K562 (cell line): ENCODE results near the gene SOBP. TPM values are rescaled to one million over a fixed set of nuclear protein-coding genes. Genes with fewer than 3 reads are reported as not detected.
A peak's percentile ranks its signal among the peaks of the same experiment; 100 is the strongest.

ENCODE experiments used
- ATAC-seq: fragments of 200-7000 bp; cut with Tn5 transposase; 3 replicates; pipeline ENCODE4 v1.9.1; 2020; ENCODE audit warnings: moderate library complexity
- BruUV-seq: library from RNA; stranded (reverse); fragments of 400-500 nt; replicated peaks from 2 replicates; lab custom pipeline; 2021; lab: Mats Ljungman, UMichigan
- CTCF ChIA-PET: fragments of 300-600 bp; formaldehyde crosslinking; extraction: SDS; loops from one replicate; lab custom pipeline; 2021; ENCODE audit warnings: low intra/inter-chr PET ratio; lab: Yijun Ruan, JAX
- POLR2A ChIA-PET: fragments of 300-600, 350-650 bp; sonication (Branson Sonifier 250); formaldehyde crosslinking; extraction: SDS; loops from one replicate; lab custom pipeline; 2021; ENCODE audit warnings: antibody characterized with exemption, inconsistent platforms; lab: Yijun Ruan, JAX
- DNase-seq, 4 experiments: peaks; one replicate each; pipeline versions ENCODE4 v3.0.0 to v3.0.0-alpha.2; 2011 to 2018; ENCODE audit warnings: low spot score in 3 of 4, mixed read lengths in 3 of 4; ENCODE audit errors: extremely low read depth in 1 of 4
- FAIRE-seq: peaks from 2 replicates; lab custom pipeline; 2011; peaks lifted over from hg19 to GRCh38; lab: Jason Lieb, UNC
- H2AFZ ChIP-seq: 2 replicates; pipeline ENCODE4 v1.6.0; 2011; ENCODE audit warnings: low read depth, low read length, control low read depth, inconsistent platforms
- H3K27ac ChIP-seq: fragments of 200-600 bp; 3 replicates; pipeline ENCODE4 v1.8.0; 2011; ENCODE audit warnings: low read depth, mild to moderate bottlenecking, control low read depth, inconsistent platforms, low read length, moderate library complexity, mixed read lengths; ENCODE audit errors: extremely low read depth
- H3K27me3 ChIP-seq, 2 experiments: fragments of 300-600 bp in 1 of 2; 2 replicates in 1 of 2; 3 replicates in 1 of 2; pipeline versions ENCODE4 v1.6.0 to v1.8.0; 2011; ENCODE audit warnings: inconsistent platforms in 2 of 2, low read length in 2 of 2, mild to moderate bottlenecking in 1 of 2, mixed read lengths in 1 of 2, moderate library complexity in 1 of 2; ENCODE audit not compliant: control insufficient read depth in 2 of 2, insufficient read depth in 2 of 2
- H3K36me3 ChIP-seq: fragments of 300-600 bp; 3 replicates; pipeline ENCODE4 v1.8.0; 2011; ENCODE audit warnings: mild to moderate bottlenecking, low read length, inconsistent platforms; ENCODE audit not compliant: control insufficient read depth, insufficient read depth
- H3K4me1 ChIP-seq, 2 experiments: fragments of 200-600 bp in 1 of 2; replicated peaks in 1 of 2; 2 replicates in 1 of 2; 3 replicates in 1 of 2; pipeline versions ENCODE4 v1.5.1 to v1.8.0; 2011; ENCODE audit warnings: inconsistent platforms in 2 of 2, low read length in 2 of 2, mild to moderate bottlenecking in 1 of 2, mixed read lengths in 1 of 2, moderate library complexity in 1 of 2; ENCODE audit not compliant: control insufficient read depth in 2 of 2, insufficient read depth in 2 of 2
- H3K4me2 ChIP-seq: 2 replicates; pipeline ENCODE4 v1.6.1; 2011; ENCODE audit warnings: low read length, control low read depth, inconsistent platforms, mixed read lengths; ENCODE audit not compliant: insufficient read depth
- H3K4me3 ChIP-seq: fragments of 200-600 bp; sonication (generic), shearing (Covaris generic); 2 replicates; pipeline ENCODE4 v1.5.1; 2016; ENCODE audit warnings: control low read depth, inconsistent platforms
- H3K79me2 ChIP-seq: fragments of 200-600 bp; 3 replicates; pipeline ENCODE4 v1.8.0; 2011; ENCODE audit warnings: low read length, inconsistent platforms; ENCODE audit not compliant: control insufficient read depth, insufficient read depth
- H3K9ac ChIP-seq, 2 experiments: 2 replicates each; pipeline versions ENCODE4 v1.6.0 to v1.6.1; 2011; ENCODE audit warnings: low read depth in 2 of 2, low read length in 2 of 2, control low read depth in 1 of 2, inconsistent platforms in 1 of 2, mild to moderate bottlenecking in 1 of 2, mixed read lengths in 1 of 2; ENCODE audit not compliant: insufficient read depth in 1 of 2
- H3K9me1 ChIP-seq: one replicate; pipeline ENCODE4 v1.6.0; 2011; ENCODE audit warnings: inconsistent platforms, mild to moderate bottlenecking, low read length, moderate library complexity; ENCODE audit not compliant: control insufficient read depth, insufficient read depth
- H3K9me3 ChIP-seq: replicated peaks from 2 replicates; pipeline ENCODE4 v1.5.1; 2011; ENCODE audit warnings: low read depth, low read length, inconsistent platforms; ENCODE audit not compliant: control insufficient read depth, insufficient read depth
- H4K20me1 ChIP-seq: replicated peaks from 2 replicates; pipeline ENCODE4 v1.6.1; 2011; ENCODE audit warnings: low read length, inconsistent platforms, mixed read lengths; ENCODE audit not compliant: control insufficient read depth, insufficient read depth
- BRCA1 ChIP-seq, 2 experiments: fragments of 450-650 bp in 1 of 2; sonication (generic) in 1 of 2; formaldehyde crosslinking in 1 of 2; IDR thresholded peaks; 2 replicates each; pipeline versions ENCODE4 v1.5.0 to v1.6.1; 2017 to 2020; ENCODE audit warnings: mild to moderate bottlenecking in 1 of 2, missing genetic modification reagents in 1 of 2
- CEBPG ChIP-seq, 3 experiments: fragments of 200-800 bp in 1 of 3; sonication (Bioruptor generic) in 1 of 3; sonication (generic) in 1 of 3; formaldehyde crosslinking in 1 of 3; IDR thresholded peaks in 2 of 3; conservative IDR thresholded peaks in 1 of 3; 2 replicates each; pipeline versions ENCODE4 v1.6.1 to v1.8.0; 2016 to 2022; ENCODE audit warnings: missing compliant biosample characterization in 2 of 3, missing genetic modification characterization in 2 of 3, mild to moderate bottlenecking in 1 of 3, missing genetic modification reagents in 1 of 3
- JUN ChIP-seq, 2 experiments: sonication (generic) in 1 of 2; formaldehyde crosslinking in 1 of 2; IDR thresholded peaks; 2 replicates each; pipeline versions ENCODE4 v1.6.1 to v1.8.0; 2012 to 2022; ENCODE audit warnings: borderline replicate concordance in 2 of 2, mild to moderate bottlenecking in 2 of 2, improper control_type of control experiment in 1 of 2, low read depth in 1 of 2, low read length in 1 of 2, missing genetic modification reagents in 1 of 2
- KAT8 ChIP-seq: fragments of 450-650 bp; IDR thresholded peaks from 2 replicates; pipeline ENCODE4 v1.6.1; 2016; ENCODE audit warnings: low read depth, mild to moderate bottlenecking
- KDM4B ChIP-seq, 2 experiments: fragments of 450-650 bp in 1 of 2; sonication (generic) in 1 of 2; IDR thresholded peaks; 2 replicates each; pipeline ENCODE4 v1.6.1; 2016 to 2017; ENCODE audit warnings: borderline replicate concordance in 2 of 2, antibody characterized with exemption in 1 of 2, low read depth in 1 of 2, mild to moderate bottlenecking in 1 of 2
- NCOR1 ChIP-seq: fragments of 450-650 bp; IDR thresholded peaks from 2 replicates; pipeline ENCODE4 v1.6.1; 2016; ENCODE audit warnings: mild to moderate bottlenecking, moderate library complexity
- SRSF1 ChIP-seq: fragments of 200-400 bp; formaldehyde crosslinking; IDR thresholded peaks from 2 replicates; pipeline ENCODE4 v1.6.1; 2017; ENCODE audit warnings: mild to moderate bottlenecking, low read depth, low read length, moderate library complexity
- TCF15 ChIP-seq: fragments of 250-450 bp; sonication (Bioruptor Pico); IDR thresholded peaks from 2 replicates; pipeline ENCODE4 v1.8.0; 2022; ENCODE audit warnings: moderate library complexity, mild to moderate bottlenecking, inconsistent platforms
- ZNF263 ChIP-seq: sonication (generic); formaldehyde crosslinking; IDR thresholded peaks from 2 replicates; pipeline ENCODE4 v1.8.0; 2022; ENCODE audit warnings: mild to moderate bottlenecking, missing genetic modification reagents, borderline replicate concordance
- ZNF785 ChIP-seq: fragments of 250-450 bp; sonication (Bioruptor Pico); IDR thresholded peaks from 2 replicates; pipeline ENCODE4 v1.4.0; 2020; ENCODE audit warnings: mild to moderate bottlenecking
- WGBS: fragments of 100-300 bp; shearing (Covaris generic); methylation state at CpG from one replicate; pipeline ENCODE4 v1.1.6; 2016; ENCODE audit warnings: low coverage, mixed read lengths; ENCODE audit not compliant: insufficient coverage; ENCODE audit errors: missing lambda C conversion rate; 5-methylcytosine and 5-hydroxymethylcytosine counted together
- in situ Hi-C: fragments of 300-500 bp; cut with MboI; formaldehyde crosslinking; loops from 4 replicates; pipeline ENCODE4 v1.15.0; 2018; ENCODE audit warnings: inconsistent platforms, mixed read lengths
- intact Hi-C: fragments of 100-400 bp; cut with micrococcal nuclease; formaldehyde crosslinking; loops from 2 replicates; pipeline ENCODE4 v1.14.2; 2022
- polyA plus RNA-seq, 8 experiments: library from polyadenylated mRNA; depleted of rRNA in 4 of 8; stranded (reverse) in 5 of 8; unstranded in 3 of 8; fragments of >200 nt; fragmentation: Nextera tagmentation in 2 of 8; fragmentation: Illumina TruSeq in 1 of 8; extraction: Ambion mirVana in 2 of 8; extraction: Trizol in 1 of 8; gene quantifications; 2 replicates each; pipeline versions ENCODE4 v1.2.1 to v1.2.3, GENCODE V29; 2011 to 2014; ENCODE audit warnings: inconsistent platforms in 1 of 8, missing spikeins in 1 of 8
- total RNA-seq, 7 experiments: library from RNA; depleted of rRNA in 6 of 7; stranded (reverse); fragments of >200 nt in 6 of 7; fragmentation: Illumina TruSeq in 2 of 7; extraction: Trizol in 2 of 7; gene quantifications; 2 replicates each; pipeline versions ENCODE4 v1.2.1 to v1.2.3, GENCODE V29; 2011 to 2021; ENCODE audit warnings: low replicate concordance in 1 of 7
- TF ChIP-seq, protein P1 (sequence below): conservative IDR thresholded peaks from 2 replicates; pipeline ENCODE4 v1.6.1; 2011; ENCODE audit warnings: low read depth, mild to moderate bottlenecking, low read length; ENCODE audit not compliant: control insufficient read depth

SOBP gene
- total and polyA plus RNA-seq, 9 of the 15 experiments (the other 6 are each of a cell fraction or from before 2014, with no cell fraction given): 0.16 TPM; not detected in 8

DNA sequence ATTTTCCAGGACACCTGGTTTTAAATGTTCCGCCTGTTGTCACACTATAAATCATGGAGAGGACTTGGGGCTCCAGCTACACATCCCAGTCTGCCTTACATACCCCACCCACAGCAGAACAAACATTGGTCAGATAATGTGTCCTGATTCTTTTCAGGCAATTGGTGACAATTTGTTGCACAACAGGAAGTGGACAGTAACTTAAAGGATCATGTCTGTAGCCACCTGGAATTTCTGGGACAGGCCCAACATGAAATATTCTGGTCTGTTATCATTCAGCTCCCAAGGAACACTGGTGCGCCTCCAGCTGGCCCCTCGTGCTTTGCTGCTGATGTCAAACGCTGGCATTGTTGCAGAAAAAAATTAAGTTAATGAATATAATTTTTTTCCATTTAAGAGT, 117.2 kb downstream of the SOBP start:
- BruUV-seq: no TSS peak
- WGBS: 0% methylated on average over 4 of the region's 4 CpGs
- Histone ChIP-seq H3K9me1 (no peaks in the 10 kb centered on the region), H3K27me3 (peaks cover 6 to 29% of the 10 kb centered on the region in 2 experiments), H2AFZ (no peak overlapping the region), H4K20me1 (no peaks in the 10 kb centered on the region), H3K4me2 (no peak overlapping the region), H3K9me3 (no peaks in the 10 kb centered on the region), H3K4me1 (no peaks in the 10 kb centered on the region), H3K36me3 (no peaks in the 10 kb centered on the region), H3K9ac (no peak overlapping the region), H3K79me2 (no peaks in the 10 kb centered on the region), H3K27ac (no peak overlapping the region), H3K4me3 (no peak overlapping the region)
- DNase-seq (no peak), FAIRE-seq (no peak), ATAC-seq (no peak)
- ChIA-PET CTCF (interaction anchor here (0.6 kb wide), 1 partner anchor 93 kb away, joined by 3 read pairs; no protein-coding TSS in a partner anchor), POLR2A (interaction anchor here (0.5 to 1.8 kb wide), 3 partner anchors 11 to 470 kb away, joined by 3 to 4 read pairs (median 3); no protein-coding TSS in a partner anchor)
- TF ChIP-seq CEBPG (CRISPR knock-in tag; IDR thresholded peaks at IDR 0.05) (no peak), CEBPG (tag; conservative IDR thresholded peaks at IDR 0.05 in 1 of 2, IDR thresholded peaks at IDR 0.05 in 1 of 2) (0 out of 4 replicates have a peak, but pooled peaks of 1 of the 2 experiments have one; percentile 32), KDM4B (IDR thresholded peaks at IDR 0.05; ENCODE audit: borderline replicate concordance in 2 of 2, low read depth in 1 of 2) (no peak)
- in situ Hi-C loops (no loop called here), intact Hi-C loops (no loop called here)

GRCh38 chr6:107611094-107611810, 121.3 kb downstream of the SOBP start:
- Histone ChIP-seq H3K9ac (no peak overlapping the region), H3K9me1 (no peaks in the 10 kb centered on the region), H3K9me3 (no peaks in the 10 kb centered on the region), H3K36me3 (no peaks in the 10 kb centered on the region), H3K27ac (no peak overlapping the region), H4K20me1 (no peaks in the 10 kb centered on the region), H2AFZ (no peak overlapping the region), H3K4me3 (no peak overlapping the region), H3K4me1 (no peaks in the 10 kb centered on the region), H3K27me3 (peaks cover 6 to 23% of the 10 kb centered on the region in 2 experiments), H3K79me2 (no peaks in the 10 kb centered on the region), H3K4me2 (no peak overlapping the region)
- peak; percentile 44; the same call in 1 of the 3 replicates for ATAC-seq
- WGBS: 1% methylated on average over 11 of the region's 11 CpGs
- intact Hi-C loops (no loop called here), in situ Hi-C loops (no loop called here)
- no peak for DNase-seq
- ChIA-PET POLR2A (no interaction called here), CTCF (interaction anchor here (0.7 kb wide), 1 partner anchor 78 kb away, joined by 3 read pairs; no protein-coding TSS in a partner anchor)
- BruUV-seq: no TSS peak
- FAIRE-seq: no peak
- TF ChIP-seq TCF15 (CRISPR knock-in tag) (no peak), NCOR1 (no peak), KAT8 (no peak), SRSF1 (no peak), BRCA1 (IDR thresholded peaks at IDR 0.05) (no peak), BRCA1 (CRISPR knock-in tag; IDR thresholded peaks at IDR 0.05) (no peak), ZNF785 (CRISPR knock-in tag) (no peak), JUN (IDR thresholded peaks at IDR 0.05; ENCODE audit: borderline replicate concordance, low read depth, low read length) (no peak), JUN (CRISPR knock-in tag; IDR thresholded peaks at IDR 0.05; ENCODE audit: borderline replicate concordance) (no peak), ZNF263 (CRISPR knock-in tag) (no peak)
- TF ChIP-seq, protein P1, sequence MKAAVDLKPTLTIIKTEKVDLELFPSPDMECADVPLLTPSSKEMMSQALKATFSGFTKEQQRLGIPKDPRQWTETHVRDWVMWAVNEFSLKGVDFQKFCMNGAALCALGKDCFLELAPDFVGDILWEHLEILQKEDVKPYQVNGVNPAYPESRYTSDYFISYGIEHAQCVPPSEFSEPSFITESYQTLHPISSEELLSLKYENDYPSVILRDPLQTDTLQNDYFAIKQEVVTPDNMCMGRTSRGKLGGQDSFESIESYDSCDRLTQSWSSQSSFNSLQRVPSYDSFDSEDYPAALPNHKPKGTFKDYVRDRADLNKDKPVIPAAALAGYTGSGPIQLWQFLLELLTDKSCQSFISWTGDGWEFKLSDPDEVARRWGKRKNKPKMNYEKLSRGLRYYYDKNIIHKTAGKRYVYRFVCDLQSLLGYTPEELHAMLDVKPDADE: no peak
